Nephron progenitor cell (in vitro differentiated cells): ENCODE data around the gene ATP13A2.

ENCODE experiments used
- DNase-seq: peaks from one replicate; pipeline ENCODE4 v3.0.0; 2021
- H3K27ac Mint-ChIP-seq: 2 replicates; pipeline ENCODE4 v1.8.0; 2021; ENCODE audit warnings: mild to moderate bottlenecking, moderate library complexity, mixed read lengths
- H3K27me3 Mint-ChIP-seq: 2 replicates; pipeline ENCODE4 v1.8.0; 2021; ENCODE audit warnings: mild to moderate bottlenecking, low read depth, mixed read lengths; ENCODE audit not compliant: poor library complexity
- H3K36me3 Mint-ChIP-seq: 2 replicates; pipeline ENCODE4 v1.8.0; 2021; ENCODE audit warnings: low read depth, mixed read lengths
- H3K4me1 Mint-ChIP-seq: 2 replicates; pipeline ENCODE4 v1.8.0; 2021; ENCODE audit warnings: mixed read lengths
- H3K4me3 Mint-ChIP-seq: 2 replicates; pipeline ENCODE4 v1.8.0; 2021; ENCODE audit warnings: mild to moderate bottlenecking, moderate library complexity, mixed read lengths
- H3K9me3 Mint-ChIP-seq: 2 replicates; pipeline ENCODE4 v1.8.0; 2021; ENCODE audit warnings: mild to moderate bottlenecking, moderate library complexity, mixed read lengths
- TF ChIP-seq, protein P1 (sequence below): fragments of 200-600 bp; sonication (generic); IDR thresholded peaks from 2 replicates; pipeline ENCODE4 v1.5.0; 2021; ENCODE audit warnings: antibody characterized with exemption

The ATP13A2 gene

DNA sequence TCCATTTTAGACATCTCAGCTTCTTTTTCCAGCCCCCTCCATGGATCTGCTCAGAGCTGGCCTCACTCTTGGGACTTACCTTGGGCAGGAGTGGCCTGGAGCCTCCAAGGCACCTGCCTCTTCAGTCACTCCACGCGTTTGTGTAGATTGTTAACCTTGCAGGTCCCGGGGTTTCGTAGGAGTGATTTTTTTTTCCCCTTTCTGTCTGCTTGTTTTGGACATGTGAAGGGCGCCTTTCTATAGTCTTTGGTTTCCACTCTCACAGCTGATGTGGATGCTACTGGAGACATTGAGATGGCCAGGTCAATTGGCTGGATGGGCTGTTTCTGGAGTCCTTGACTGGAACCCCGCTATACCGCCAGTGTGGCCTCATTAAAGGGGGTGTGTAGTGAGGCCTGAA, 44.1 kb upstream of the ATP13A2 start:
- Mint-ChIP-seq H3K27me3 (peaks cover 30% of the 10 kb centered on the region), H3K27ac (no peak overlapping the region), H3K4me1 (peaks cover 44% of the 10 kb centered on the region), H3K9me3 (no peaks in the 10 kb centered on the region), H3K36me3 (no peaks in the 10 kb centered on the region), H3K4me3 (peak overlapping the region; percentile 23)
- TF ChIP-seq, protein P1, sequence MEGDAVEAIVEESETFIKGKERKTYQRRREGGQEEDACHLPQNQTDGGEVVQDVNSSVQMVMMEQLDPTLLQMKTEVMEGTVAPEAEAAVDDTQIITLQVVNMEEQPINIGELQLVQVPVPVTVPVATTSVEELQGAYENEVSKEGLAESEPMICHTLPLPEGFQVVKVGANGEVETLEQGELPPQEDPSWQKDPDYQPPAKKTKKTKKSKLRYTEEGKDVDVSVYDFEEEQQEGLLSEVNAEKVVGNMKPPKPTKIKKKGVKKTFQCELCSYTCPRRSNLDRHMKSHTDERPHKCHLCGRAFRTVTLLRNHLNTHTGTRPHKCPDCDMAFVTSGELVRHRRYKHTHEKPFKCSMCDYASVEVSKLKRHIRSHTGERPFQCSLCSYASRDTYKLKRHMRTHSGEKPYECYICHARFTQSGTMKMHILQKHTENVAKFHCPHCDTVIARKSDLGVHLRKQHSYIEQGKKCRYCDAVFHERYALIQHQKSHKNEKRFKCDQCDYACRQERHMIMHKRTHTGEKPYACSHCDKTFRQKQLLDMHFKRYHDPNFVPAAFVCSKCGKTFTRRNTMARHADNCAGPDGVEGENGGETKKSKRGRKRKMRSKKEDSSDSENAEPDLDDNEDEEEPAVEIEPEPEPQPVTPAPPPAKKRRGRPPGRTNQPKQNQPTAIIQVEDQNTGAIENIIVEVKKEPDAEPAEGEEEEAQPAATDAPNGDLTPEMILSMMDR = no peak
- no peak for DNase-seq

DNA sequence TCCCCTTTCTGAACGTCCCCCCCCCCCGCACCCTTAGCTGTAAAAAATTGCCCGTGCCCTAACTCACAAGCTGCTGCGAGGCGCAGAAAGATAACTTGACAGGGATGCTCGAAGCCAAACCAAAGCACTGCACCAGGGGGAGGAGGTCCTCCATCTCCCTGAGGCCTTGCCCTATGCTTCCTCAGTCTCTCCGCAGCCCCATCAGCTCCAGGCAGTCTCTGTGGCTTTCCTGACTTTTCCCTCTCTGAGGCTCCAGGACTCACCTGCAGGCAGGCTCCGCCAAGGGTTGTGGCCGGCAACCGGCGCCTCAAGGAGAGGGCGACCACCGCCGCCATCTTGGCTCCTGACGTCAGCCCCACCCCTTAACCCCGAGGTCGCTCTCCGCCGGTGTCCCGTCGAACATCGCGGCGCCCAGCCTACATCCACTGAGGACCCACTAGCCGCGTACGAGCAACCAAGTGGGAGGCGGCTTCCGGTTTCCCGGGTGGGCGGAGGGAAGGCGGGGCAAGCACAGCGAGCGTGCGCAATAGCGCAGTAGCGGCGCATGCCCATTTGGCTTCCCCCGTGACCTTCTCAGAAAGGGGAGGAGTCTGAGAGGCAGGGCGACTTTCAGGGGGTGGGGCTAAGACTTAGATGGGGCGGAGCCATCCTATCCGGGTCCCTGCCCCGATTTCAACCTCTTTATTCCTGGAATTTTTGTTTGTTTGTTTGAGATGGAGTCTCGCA, 42.1 kb upstream of the ATP13A2 start, which contains the start of gene SDHB:
SDHB (minus strand) TSS at position 348 of the 726 bp plus-strand sequence; CDS start at position 335, 13 bp downstream.
- TF ChIP-seq, protein P1 = no peak
- Mint-ChIP-seq H3K27me3 (peaks cover 24% of the 10 kb centered on the region), H3K36me3 (no peaks in the 10 kb centered on the region), H3K27ac (peak within 1 kb of the TSS; percentile 99), H3K4me1 (peaks cover 31% of the 10 kb centered on the region), H3K9me3 (no peaks in the 10 kb centered on the region), H3K4me3 (peak within 1 kb of the TSS; percentile 99)
- peak; percentile 98 for DNase-seq

DNA sequence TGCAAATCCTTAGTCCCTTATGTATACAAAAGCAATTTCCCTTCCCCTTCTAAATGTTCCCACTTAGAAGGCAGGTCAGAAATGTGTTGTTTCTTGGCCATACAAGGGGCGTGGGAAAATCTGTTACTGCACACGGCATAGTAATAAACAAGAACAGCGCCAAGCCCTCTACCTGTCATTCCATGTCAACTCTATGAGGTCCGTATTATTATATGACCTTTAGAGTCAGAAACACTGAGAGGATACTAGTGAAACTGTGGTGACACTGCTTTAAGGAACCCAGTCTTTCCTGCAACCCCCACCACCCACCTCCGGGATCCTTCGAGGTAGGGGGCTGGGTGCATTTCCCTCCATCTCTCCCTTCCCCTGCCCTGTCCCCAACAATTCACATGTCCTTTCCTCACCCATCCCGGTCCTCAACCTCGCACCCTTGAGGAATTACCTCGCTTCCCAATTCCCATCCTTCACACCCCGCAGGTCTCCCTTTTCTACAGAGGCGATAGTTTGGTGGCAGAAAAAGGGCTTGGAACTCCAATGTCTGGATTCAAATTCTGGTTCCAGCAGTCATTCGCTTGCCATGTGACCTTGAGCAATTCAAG, 41.5 kb upstream of the ATP13A2 start:
- H3K36me3 Mint-ChIP-seq = no peaks in the 10 kb centered on the region
- H3K27ac Mint-ChIP-seq = peak overlapping the region; percentile 99
- peaks cover 28% of the 10 kb centered on the region for H3K4me1 Mint-ChIP-seq
- TF ChIP-seq, protein P1 = no peak
- peak overlapping the region; percentile 99 for H3K4me3 Mint-ChIP-seq
- DNase-seq = no peak
- no peaks in the 10 kb centered on the region for H3K9me3 Mint-ChIP-seq
- peaks cover 19% of the 10 kb centered on the region for H3K27me3 Mint-ChIP-seq

DNA sequence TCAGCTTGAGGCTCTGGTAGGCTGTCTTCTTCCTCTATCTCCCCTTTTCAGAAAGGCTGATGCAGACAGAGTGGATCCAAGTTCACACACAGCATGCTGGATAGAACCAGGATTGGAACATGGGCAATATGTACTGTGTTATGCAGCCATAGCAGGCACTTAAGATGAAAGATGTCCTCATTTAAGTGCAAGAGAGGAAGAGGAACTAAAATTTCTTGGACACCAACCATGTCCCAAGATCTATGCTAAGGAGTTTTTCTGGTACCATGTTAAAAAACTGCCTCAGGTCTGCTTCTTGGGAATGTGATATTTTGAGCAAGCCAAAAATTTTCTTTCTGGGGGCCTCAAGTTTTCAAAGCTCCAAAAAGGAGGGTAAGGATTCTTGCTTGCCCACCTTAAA, 40.9 kb upstream of the ATP13A2 start:
- Mint-ChIP-seq H3K27me3 (peaks cover 14% of the 10 kb centered on the region), H3K4me3 (peak overlapping the region; percentile 99), H3K36me3 (no peaks in the 10 kb centered on the region), H3K4me1 (peaks cover 25% of the 10 kb centered on the region), H3K9me3 (no peaks in the 10 kb centered on the region), H3K27ac (no peak overlapping the region)
- DNase-seq = no peak
- TF ChIP-seq, protein P1 = no peak

DNA sequence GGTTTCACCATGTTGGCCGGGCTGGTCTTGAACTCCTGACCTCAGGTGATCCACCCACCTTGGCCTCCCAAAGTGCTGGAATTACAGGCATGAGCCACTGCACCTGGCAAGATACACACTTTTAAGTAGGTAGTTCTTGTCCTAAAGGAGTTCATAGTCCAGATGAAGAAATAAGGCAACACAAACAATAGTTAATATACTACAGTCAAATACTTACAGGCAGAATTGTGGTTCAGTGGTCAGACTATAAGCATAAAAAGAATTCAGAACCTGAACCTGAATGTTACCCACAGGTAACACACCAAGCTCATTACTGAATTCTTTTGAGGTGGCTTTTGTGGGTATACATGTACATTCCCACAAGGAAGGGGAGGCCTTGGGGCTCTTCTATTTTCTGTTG, 40.3 kb upstream of the ATP13A2 start:
- H3K9me3 Mint-ChIP-seq = no peaks in the 10 kb centered on the region
- no peaks in the 10 kb centered on the region for H3K36me3 Mint-ChIP-seq
- TF ChIP-seq, protein P1 = no peak
- H3K4me3 Mint-ChIP-seq = peak overlapping the region; percentile 99
- H3K4me1 Mint-ChIP-seq = peaks cover 25% of the 10 kb centered on the region
- no peak for DNase-seq
- peaks cover 8% of the 10 kb centered on the region for H3K27me3 Mint-ChIP-seq
- H3K27ac Mint-ChIP-seq = no peak overlapping the region

DNA sequence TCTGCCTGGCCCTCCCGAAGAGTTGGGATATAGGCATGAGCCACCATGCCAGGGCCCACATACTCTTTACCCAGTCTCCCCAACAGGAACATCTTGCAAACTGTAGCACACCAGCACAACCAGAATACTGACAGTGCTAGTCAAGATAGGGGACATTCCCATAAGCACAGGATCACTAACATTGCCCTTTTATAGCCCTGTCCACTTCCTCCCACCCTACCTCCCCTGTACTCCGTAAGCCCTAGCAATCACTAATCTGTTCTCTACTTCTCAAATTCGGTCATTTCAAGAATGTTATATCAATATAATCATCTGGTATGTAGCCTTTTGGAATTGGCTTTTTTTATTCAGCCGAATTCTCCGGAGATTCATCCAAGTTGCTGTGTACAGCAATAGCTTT, 36.2 kb upstream of the ATP13A2 start:
- H3K27ac Mint-ChIP-seq = peak overlapping the region; percentile 81

More for the DNA sequence above, 36.2 kb upstream of the ATP13A2 start:
- Mint-ChIP-seq H3K27me3 (no peaks in the 10 kb centered on the region), H3K9me3 (no peaks in the 10 kb centered on the region), H3K4me3 (no peak overlapping the region), H3K36me3 (peaks cover 18% of the 10 kb centered on the region), H3K4me1 (peaks cover 21% of the 10 kb centered on the region)
- TF ChIP-seq, protein P1 = no peak
- DNase-seq = no peak
